H1 (cell line): Measurements from ENCODE around the gene KDF1. TPM values are rescaled to one million over a fixed set of nuclear protein-coding genes. Genes with fewer than 3 reads are reported as not detected.

Experiments
- CTCF ChIA-PET: fragments of 300-600 bp; sonication (Branson Sonifier 250); formaldehyde crosslinking; loops from one replicate; lab custom pipeline; 2021; ENCODE audit not compliant: partially characterized antibody; lab: Charles Lee
- POLR2A ChIA-PET: fragments of 300-600 bp; sonication (Branson Sonifier 250); formaldehyde crosslinking; loops from one replicate; lab custom pipeline; 2021; ENCODE audit warnings: inconsistent platforms; ENCODE audit not compliant: partially characterized antibody; lab: Charles Lee
- DNase-seq, 2 experiments: peaks; one replicate each; pipeline versions ENCODE4 v3.0.0 to v3.0.0-alpha.2; 2010 to 2022; ENCODE audit warnings: low spot score in 2 of 2, low read depth in 1 of 2, mixed read lengths in 1 of 2
- FAIRE-seq: peaks from 2 replicates; lab custom pipeline; 2011; peaks lifted over from hg19 to GRCh38; lab: Jason Lieb, UNC
- H2AFZ ChIP-seq: 2 replicates; pipeline ENCODE4 v1.8.1; 2012; ENCODE audit warnings: low read length, inconsistent platforms
- H2AK5ac ChIP-seq: 2 replicates; pipeline ENCODE4 v1.6.1; 2013; ENCODE audit warnings: low read depth, low read length
- H2BK120ac ChIP-seq: replicated peaks from 2 replicates; pipeline ENCODE3; 2013; ENCODE audit warnings: low read depth, low read length, inconsistent platforms
- H2BK12ac ChIP-seq: 2 replicates; pipeline ENCODE4 v1.6.1; 2013; ENCODE audit warnings: low read depth, low read length
- H2BK15ac ChIP-seq: 2 replicates; pipeline ENCODE4 v1.6.1; 2013; ENCODE audit warnings: low read length
- H2BK20ac ChIP-seq: 2 replicates; pipeline ENCODE4 v1.6.1; 2013; ENCODE audit warnings: low read length
- H2BK5ac ChIP-seq: 2 replicates; pipeline ENCODE4 v1.6.1; 2013; ENCODE audit warnings: low read depth, low read length
- H3K14ac ChIP-seq: 2 replicates; pipeline ENCODE4 v1.6.1; 2013; ENCODE audit warnings: inconsistent platforms; ENCODE audit not compliant: insufficient read length
- H3K18ac ChIP-seq: 2 replicates; pipeline ENCODE4 v1.6.1; 2013; ENCODE audit warnings: low read length; ENCODE audit errors: extremely low read depth
- H3K23ac ChIP-seq: 2 replicates; pipeline ENCODE4 v1.6.1; 2013; ENCODE audit warnings: inconsistent platforms; ENCODE audit not compliant: insufficient read length
- H3K23me2 ChIP-seq: 2 replicates; pipeline ENCODE4 v1.6.1; 2013; ENCODE audit warnings: low read depth, low read length
- H3K27ac ChIP-seq: 2 replicates; pipeline ENCODE4 v1.6.1; 2011; ENCODE audit warnings: low read depth, low read length, inconsistent platforms
- H3K27me3 ChIP-seq, 4 experiments: replicated peaks in 1 of 4; 1 replicate in 1 of 4; 2 replicates in 3 of 4; pipeline versions ENCODE4 v1.6.1 to v1.8.1; 2011 to 2013; ENCODE audit warnings: low read length in 3 of 4, mild to moderate bottlenecking in 3 of 4, inconsistent platforms in 2 of 4, mixed read lengths in 2 of 4, moderate library complexity in 1 of 4; ENCODE audit not compliant: control insufficient read depth in 3 of 4, insufficient read depth in 3 of 4; ENCODE audit errors: extremely low read depth in 1 of 4
- H3K36me3 ChIP-seq, 4 experiments: 2 replicates each; pipeline versions ENCODE4 v1.6.1 to v1.8.1; 2011 to 2013; ENCODE audit warnings: mild to moderate bottlenecking in 4 of 4, low read length in 3 of 4, moderate library complexity in 2 of 4, control low read depth in 1 of 4, inconsistent platforms in 1 of 4; ENCODE audit not compliant: insufficient read depth in 4 of 4, control insufficient read depth in 2 of 4
- H3K4ac ChIP-seq: replicated peaks from 2 replicates; pipeline ENCODE3; 2013; ENCODE audit warnings: low read length, low read depth, mixed read lengths, inconsistent platforms; ENCODE audit not compliant: insufficient read length
- H3K4me1 ChIP-seq, 4 experiments: replicated peaks in 1 of 4; 1 replicate in 1 of 4; 2 replicates in 3 of 4; pipeline versions ENCODE4 v1.6.1 to v1.8.1; 2011 to 2013; ENCODE audit warnings: low read length in 3 of 4, inconsistent platforms in 2 of 4, mixed read lengths in 1 of 4; ENCODE audit not compliant: insufficient read depth in 4 of 4, control insufficient read depth in 3 of 4
- H3K4me2 ChIP-seq, 2 experiments: 2 replicates each; pipeline versions ENCODE4 v1.6.1 to v1.8.1; 2011 to 2013; ENCODE audit warnings: low read depth in 2 of 2, low read length in 2 of 2, control low read depth in 1 of 2, inconsistent platforms in 1 of 2, mild to moderate bottlenecking in 1 of 2; ENCODE audit not compliant: insufficient read depth in 1 of 2
- H3K4me3 ChIP-seq, 4 experiments: fragments of 200-600, 300-600 bp in 1 of 4; sonication (generic), shearing (Covaris generic), sonication (Bioruptor Twin) in 1 of 4; 2 replicates each; pipeline versions ENCODE4 v1.5.1 to v1.8.1; 2011 to 2016; ENCODE audit warnings: low read length in 4 of 4, low read depth in 3 of 4, control low read depth in 2 of 4, inconsistent platforms in 2 of 4, mild to moderate bottlenecking in 2 of 4, mixed read lengths in 1 of 4, moderate library complexity in 1 of 4; ENCODE audit not compliant: insufficient read depth in 2 of 4; ENCODE audit errors: extremely low read depth in 1 of 4
- H3K56ac ChIP-seq: replicated peaks from 2 replicates; pipeline ENCODE3; 2013; ENCODE audit warnings: low read depth, mild to moderate bottlenecking, mixed read lengths, low read length, inconsistent platforms; ENCODE audit not compliant: insufficient read length
- H3K79me1 ChIP-seq: 2 replicates; pipeline ENCODE4 v1.6.1; 2013; ENCODE audit warnings: low read depth, low read length, control low read depth
- H3K79me2 ChIP-seq, 2 experiments: 2 replicates each; pipeline versions ENCODE4 v1.6.1 to v1.8.1; 2012 to 2013; ENCODE audit warnings: low read length in 2 of 2, mild to moderate bottlenecking in 2 of 2, inconsistent platforms in 1 of 2; ENCODE audit not compliant: insufficient read depth in 2 of 2, control insufficient read depth in 1 of 2
- H3K9ac ChIP-seq, 4 experiments: replicated peaks in 1 of 4; 1 replicate in 1 of 4; 2 replicates in 3 of 4; pipeline versions ENCODE4 v1.6.1 to v1.8.1; 2011 to 2013; ENCODE audit warnings: low read depth in 3 of 4, low read length in 3 of 4, control low read depth in 2 of 4, mild to moderate bottlenecking in 2 of 4, moderate library complexity in 2 of 4, inconsistent platforms in 1 of 4; ENCODE audit errors: extremely low read depth in 1 of 4
- H3K9me3 ChIP-seq, 2 experiments: 2 replicates each; pipeline versions ENCODE4 v1.6.1 to v1.8.1; 2012 to 2013; ENCODE audit warnings: mild to moderate bottlenecking in 2 of 2, moderate library complexity in 2 of 2, control low read depth in 1 of 2, inconsistent platforms in 1 of 2, low read depth in 1 of 2, low read length in 1 of 2, mixed read lengths in 1 of 2; ENCODE audit not compliant: insufficient read depth in 2 of 2
- H4K20me1 ChIP-seq, 2 experiments: replicated peaks in 1 of 2; 2 replicates each; pipeline versions ENCODE3 to v1.8.1; 2011 to 2013; ENCODE audit warnings: inconsistent platforms in 2 of 2, low read length in 2 of 2, mild to moderate bottlenecking in 1 of 2; ENCODE audit not compliant: insufficient read depth in 2 of 2, control insufficient read depth in 1 of 2
- H4K5ac ChIP-seq: 2 replicates; pipeline ENCODE4 v1.6.1; 2013; ENCODE audit warnings: low read length, low read depth, mixed read lengths, inconsistent platforms; ENCODE audit not compliant: insufficient read length
- H4K8ac ChIP-seq: 2 replicates; pipeline ENCODE4 v1.8.0; 2013; ENCODE audit warnings: mild to moderate bottlenecking, moderate library complexity, low read length, inconsistent platforms; ENCODE audit not compliant: insufficient read depth; ENCODE audit errors: extremely low read depth
- H4K91ac ChIP-seq: replicated peaks from 2 replicates; pipeline ENCODE3; 2013; ENCODE audit warnings: low read length, mixed read lengths, inconsistent platforms; ENCODE audit not compliant: insufficient read length
- BRCA1 ChIP-seq: IDR thresholded peaks from 2 replicates; pipeline ENCODE4 v1.6.1; 2012; ENCODE audit warnings: low read depth, low read length, improper control_type of control experiment
- POLR2A ChIP-seq, 2 experiments: IDR thresholded peaks; 1 replicate in 1 of 2; 2 replicates in 1 of 2; pipeline ENCODE4 v1.6.1; 2011; ENCODE audit warnings: low read depth in 2 of 2, low read length in 2 of 2, mild to moderate bottlenecking in 2 of 2; ENCODE audit errors: control extremely low read depth in 1 of 2
- RXRA ChIP-seq: IDR thresholded peaks from 2 replicates; pipeline ENCODE4 v1.6.1; 2011; ENCODE audit warnings: low read depth, mild to moderate bottlenecking, low read length, moderate library complexity; ENCODE audit not compliant: insufficient read depth
- ZNF274 ChIP-seq: IDR thresholded peaks from 2 replicates; pipeline ENCODE4 v1.7.0; 2012; ENCODE audit warnings: low read length, borderline replicate concordance; ENCODE audit errors: extremely low read depth
- WGBS, 2 experiments: shearing (Covaris generic) in 1 of 2; methylation state at CpG; one replicate each; pipeline versions ENCODE4 v1.1.6 to v1.1.7; 2013 to 2015; ENCODE audit warnings: low lambda C conversion rate in 2 of 2, mixed read lengths in 2 of 2, inconsistent platforms in 1 of 2, low coverage in 1 of 2, missing lambda C conversion rate in 1 of 2; ENCODE audit not compliant: insufficient replicate concordance in 2 of 2, insufficient coverage in 1 of 2, insufficient read length in 1 of 2; ENCODE audit errors: extremely low coverage in 1 of 2, missing lambda C conversion rate in 1 of 2; 5-methylcytosine and 5-hydroxymethylcytosine counted together
- polyA plus RNA-seq, 7 experiments: library from polyadenylated mRNA; depleted of rRNA in 3 of 7; stranded (reverse) in 5 of 7; unstranded in 2 of 7; fragments of >200 nt in 5 of 7; fragments of 200-250 nt in 2 of 7; gene quantifications; 1 replicate in 5 of 7; 2 replicates in 1 of 7; 4 replicates in 1 of 7; pipeline versions ENCODE4 v1.2.1 to v1.2.3, GENCODE V29; 2011 to 2013; ENCODE audit warnings: missing spikeins in 2 of 7, mixed read lengths in 2 of 7
- total RNA-seq: library from RNA; stranded (reverse); fragmentation: NEBNext Ultra II Directional; extraction: Animal tissue kit (Norgen Biotek cat#: 25700); gene quantifications from 2 replicates; pipeline ENCODE4 v1.2.1, GENCODE V29; 2021

The KDF1 gene
- total and polyA plus RNA-seq, 2 of the 8 experiments (the other 6 are each of a cell fraction or from before 2014, with no cell fraction given) = 16.9 to 37.5 TPM

GRCh38 chr1:26922431-26922729 lies 37.9 kb downstream of the KDF1 start:
- no peaks in the 10 kb centered on the region for H3K9me3 ChIP-seq
- H3K36me3 ChIP-seq = peaks cover 12 to 37% (median 25%) of the 10 kb centered on the region in 4 experiments
- 64% methylated on average over 6 of the region's 6 CpGs; no CpG with 5 or more reads in 1 of the 2 experiments for WGBS, 2 experiments
- no peaks in the 10 kb centered on the region for H3K27me3 ChIP-seq
- H3K4me2 ChIP-seq = peak overlapping the region; percentile 81 to 91
- H4K91ac ChIP-seq = no peak overlapping the region
- DNase-seq = no peak
- H4K5ac ChIP-seq = no peak overlapping the region
- TF ChIP-seq BRCA1 = no peak
- TF ChIP-seq RXRA = no peak
- peak in 1 of 2 experiments; percentile 16; a peak in 1 of 3 replicates for TF ChIP-seq POLR2A (IDR thresholded peaks at IDR 0.05; ENCODE audit: control extremely low read depth in 1 of 2, low read depth in 2 of 2, low read length in 2 of 2)
- no peak for TF ChIP-seq ZNF274
- TF ChIP-seq, all 59 proteins: peak for 1
- H3K9ac ChIP-seq = peak overlapping the region; percentile 76 to 92 (median 86)
- peaks cover 9% of the 10 kb centered on the region for H3K23me2 ChIP-seq
- CTCF ChIA-PET = no interaction called here
- H3K4ac ChIP-seq = no peak overlapping the region
- H2BK12ac ChIP-seq = no peak overlapping the region; the same call in 1 of the 2 replicates
- peak overlapping the region; percentile 70 to 88 (median 82) for H3K4me3 ChIP-seq
- H2AK5ac ChIP-seq = peak overlapping the region; percentile 54; the same call in 1 of the 2 replicates
- H3K14ac ChIP-seq = no peak overlapping the region
- H2BK5ac ChIP-seq = 0 out of 2 replicates have a peak overlapping the region, but pooled peaks have one; percentile 88
- H2AFZ ChIP-seq = no peak overlapping the region
- peak overlapping the region; percentile 90 for H3K27ac ChIP-seq
- peak overlapping the region; percentile 93; the same call in 1 of the 2 replicates for H3K18ac ChIP-seq
- no peak overlapping the region for H2BK120ac ChIP-seq
- peaks cover 0 to 10% of the 10 kb centered on the region in 2 experiments for H4K20me1 ChIP-seq
- POLR2A ChIA-PET = interaction anchor here (1.0 to 2.2 kb wide), 10 partner anchors 8 to 77 kb away, joined by 3 to 13 read pairs (median 4); partner anchors contain the start of genes GPATCH3 and NR0B2
- FAIRE-seq = no peak
- H3K79me1 ChIP-seq = peaks cover 11% of the 10 kb centered on the region
- H2BK20ac ChIP-seq = no peak overlapping the region
- H3K4me1 ChIP-seq = peaks cover 0 to 6% (median 4%) of the 10 kb centered on the region in 4 experiments; a peak in 3 of 7 replicates
- no peak overlapping the region for H3K56ac ChIP-seq
- H3K79me2 ChIP-seq = peaks cover 12 to 34% of the 10 kb centered on the region in 2 experiments
- H4K8ac ChIP-seq = no peak overlapping the region
- H3K23ac ChIP-seq = no peak overlapping the region
- no peak overlapping the region for H2BK15ac ChIP-seq
